Astrocyte of the hippocampus (primary cell): ENCODE data around the gene SERPINA5.
"Not testable (repeated sequence)": the region's sequence is repeated elsewhere in the genome, so short reads cannot be mapped to it uniquely, and the experiment has no call there.

Source experiments
- DNase-seq: peaks from one replicate; pipeline ENCODE4 v3.0.0; 2011; ENCODE audit warnings: low read depth, low spot score

SERPINA5 gene

DNA sequence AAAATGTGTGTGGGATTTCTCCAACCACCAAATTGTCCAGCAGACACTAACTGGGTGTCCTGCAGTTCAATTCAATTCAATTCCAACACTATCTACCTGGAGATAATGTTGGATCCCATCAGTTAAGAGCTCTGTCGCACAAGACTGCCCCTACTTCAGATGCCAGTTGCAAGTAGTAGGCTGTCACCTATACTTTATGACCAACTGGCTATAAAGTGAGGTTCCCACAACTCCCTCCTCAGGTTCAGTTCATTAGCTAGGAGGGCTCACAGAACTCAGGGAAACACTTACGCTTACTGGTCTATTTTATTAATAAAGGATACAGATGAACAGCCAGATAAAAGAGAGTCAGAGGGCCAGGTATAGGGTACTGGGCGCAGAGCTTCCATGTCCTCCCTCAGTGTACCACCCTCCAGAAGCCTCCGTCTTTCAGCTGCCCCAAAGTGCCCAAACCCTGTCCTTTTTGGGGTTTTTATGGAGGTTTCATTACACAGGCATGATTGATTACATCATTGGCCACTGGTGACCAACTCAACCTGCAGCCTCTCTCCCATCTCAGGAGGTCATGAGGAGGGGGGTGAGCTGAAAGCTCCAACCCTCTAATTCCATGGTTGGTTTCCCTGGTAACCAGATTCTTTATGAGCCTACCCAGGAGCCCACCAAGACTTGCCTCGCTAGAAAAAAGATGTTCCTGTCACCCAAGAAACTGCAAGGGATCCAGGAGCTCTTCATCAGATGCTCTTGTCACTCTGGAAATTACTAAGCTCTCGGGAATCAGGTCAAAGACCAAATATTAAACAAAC is 7.5 kb upstream of the SERPINA5 start:
- DNase-seq: no peak

- no peak for DNase-seq
Measured at GRCh38 chr14:94574336-94574735, 6.9 kb upstream of the SERPINA5 start.

DNA sequence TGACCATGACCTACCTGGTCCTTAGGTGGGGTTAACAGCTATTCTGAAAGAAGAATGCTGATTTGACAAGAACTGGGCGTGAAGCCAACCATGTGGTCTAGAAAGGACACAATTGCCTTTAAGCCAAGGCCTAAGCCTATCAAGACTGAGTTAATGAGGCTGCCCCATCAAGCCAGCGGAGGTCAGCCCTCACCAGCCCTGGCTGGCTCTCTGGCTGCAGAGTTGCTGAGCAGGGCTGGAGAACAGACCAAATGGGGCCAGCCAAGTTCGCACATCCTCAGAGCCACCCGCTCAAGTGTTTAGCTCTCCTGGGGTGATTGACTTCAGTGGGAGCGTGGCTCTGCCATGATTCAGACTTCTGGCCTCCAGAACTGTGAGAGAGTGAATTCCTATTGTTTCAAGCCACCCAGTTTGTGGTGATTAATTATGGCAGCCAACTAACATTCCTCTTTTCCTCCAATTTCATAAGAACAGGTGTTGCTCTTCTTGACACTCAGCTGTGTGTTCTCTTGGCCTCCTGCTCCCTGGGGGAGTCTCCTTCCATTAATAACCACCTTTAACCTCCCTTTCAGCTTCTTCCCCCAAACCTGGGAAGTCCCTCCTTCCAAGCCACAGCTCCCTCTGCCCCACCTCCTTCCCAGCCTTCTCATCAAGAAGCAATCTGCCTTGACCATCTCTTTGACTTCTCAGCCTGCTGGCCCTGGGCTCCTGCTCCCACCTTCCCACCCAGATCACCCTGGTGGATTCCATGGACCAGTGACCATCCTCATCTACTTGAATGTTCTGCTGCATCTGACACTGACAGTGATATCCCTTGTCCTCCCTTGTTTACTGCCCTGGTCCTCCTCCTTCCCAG is 5.3 kb upstream of the SERPINA5 start:
- DNase-seq: peak; percentile 84

DNA sequence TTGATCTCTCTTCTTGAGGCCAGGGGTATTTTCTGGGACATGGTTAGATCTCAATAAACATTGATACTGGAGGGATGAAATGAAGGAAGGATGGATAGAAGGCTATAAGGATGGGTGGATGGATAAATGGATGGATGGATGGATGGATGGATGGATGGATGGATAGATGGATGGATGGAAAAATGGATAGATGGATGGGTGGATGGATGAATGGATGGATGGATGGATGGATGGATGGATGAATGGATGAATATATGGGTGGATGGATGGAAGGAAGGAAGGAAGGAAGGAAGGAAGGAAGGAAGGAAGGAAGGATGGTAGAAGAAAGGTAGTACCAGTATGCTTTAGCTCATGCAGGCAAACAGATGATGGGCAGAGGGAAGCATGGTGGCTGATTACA is 3.8 kb upstream of the SERPINA5 start:
- DNase-seq: not testable (repeated sequence)

DNA sequence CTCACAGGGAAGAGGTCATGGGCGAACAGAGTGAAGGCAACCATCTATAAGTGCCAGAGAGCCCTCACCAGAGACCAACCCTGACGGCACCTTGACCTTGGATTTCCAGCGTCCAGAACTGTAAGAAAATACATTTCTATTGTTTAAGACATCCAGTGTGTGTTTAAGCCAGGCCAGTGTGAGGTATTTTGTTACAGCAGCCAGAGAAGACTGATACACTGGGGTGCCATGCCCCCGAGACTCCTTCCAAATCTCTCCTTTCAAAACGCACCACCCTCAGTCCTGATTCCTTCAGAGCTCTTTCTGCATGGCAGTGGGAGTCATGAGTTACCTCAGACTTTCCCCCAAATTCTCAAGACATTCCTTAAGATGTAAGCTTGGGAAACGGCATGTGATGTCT is 2.5 kb upstream of the SERPINA5 start:
- DNase-seq: no peak

GRCh38 chr14:94582199-94582750 is 1.0 kb downstream of the SERPINA5 start:
- no peak for DNase-seq

GRCh38 chr14:94582851-94583250 is 1.6 kb downstream of the SERPINA5 start:
- no peak for DNase-seq

GRCh38 chr14:94583557-94583956 is 2.3 kb downstream of the SERPINA5 start:
- no peak for DNase-seq

DNA sequence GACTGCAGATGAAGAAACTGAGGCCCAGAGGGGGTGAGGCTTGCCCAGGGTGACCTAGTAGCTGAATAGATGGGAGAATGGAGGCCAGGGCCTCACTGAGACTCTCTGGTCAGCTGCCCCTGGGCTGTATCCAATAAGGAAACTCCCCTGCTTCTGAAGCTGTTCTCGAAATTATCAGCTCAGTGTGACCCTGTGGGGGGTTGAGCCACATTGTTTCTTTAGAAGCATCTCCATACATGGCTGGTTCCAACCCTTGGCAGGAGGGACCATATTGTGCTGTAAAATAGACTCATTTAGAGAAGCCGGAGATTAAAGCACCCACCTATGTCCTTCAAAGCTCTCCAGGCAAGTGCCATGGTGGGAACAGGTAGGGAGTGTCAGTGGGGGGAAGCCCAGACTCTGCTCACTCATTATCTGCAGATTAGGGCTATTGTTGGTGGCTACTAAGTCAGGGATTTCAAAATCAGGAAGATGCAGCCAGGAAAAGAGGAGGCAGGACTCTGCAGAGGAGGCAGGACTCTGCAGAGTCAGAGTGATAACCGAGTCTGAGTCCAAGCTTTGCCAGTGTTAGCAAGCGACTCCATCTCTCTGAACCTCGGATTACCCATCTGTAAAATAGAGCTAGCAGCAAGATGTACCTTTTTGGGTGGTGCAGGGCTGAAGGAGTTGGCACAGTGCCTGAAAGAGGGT is 3.5 kb downstream of the SERPINA5 start:
- no peak for DNase-seq

- DNase-seq: no peak
Measured at GRCh38 chr14:94586635-94587034, 5.4 kb downstream of the SERPINA5 start.

GRCh38 chr14:94588311-94588710 is 7.1 kb downstream of the SERPINA5 start:
- no peak for DNase-seq

DNA sequence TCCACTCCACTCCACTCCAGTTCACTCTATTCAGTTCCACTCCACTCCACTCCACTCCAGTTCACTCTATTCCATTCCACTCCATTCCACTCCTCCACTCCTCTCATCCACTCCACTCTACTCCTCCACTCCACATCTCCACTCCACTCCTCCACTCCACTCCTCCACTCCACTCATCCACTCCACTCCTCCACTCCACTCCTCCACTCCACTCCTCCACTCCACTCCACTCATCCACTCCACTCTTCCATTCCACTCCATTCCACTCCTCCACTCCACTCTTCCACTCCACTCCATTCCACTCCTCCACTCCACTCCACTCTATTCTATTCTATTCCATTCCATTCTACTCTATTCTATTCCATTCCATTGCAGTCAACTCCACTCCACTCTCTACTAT is 9.8 kb downstream of the SERPINA5 start:
- DNase-seq: no peak

DNA sequence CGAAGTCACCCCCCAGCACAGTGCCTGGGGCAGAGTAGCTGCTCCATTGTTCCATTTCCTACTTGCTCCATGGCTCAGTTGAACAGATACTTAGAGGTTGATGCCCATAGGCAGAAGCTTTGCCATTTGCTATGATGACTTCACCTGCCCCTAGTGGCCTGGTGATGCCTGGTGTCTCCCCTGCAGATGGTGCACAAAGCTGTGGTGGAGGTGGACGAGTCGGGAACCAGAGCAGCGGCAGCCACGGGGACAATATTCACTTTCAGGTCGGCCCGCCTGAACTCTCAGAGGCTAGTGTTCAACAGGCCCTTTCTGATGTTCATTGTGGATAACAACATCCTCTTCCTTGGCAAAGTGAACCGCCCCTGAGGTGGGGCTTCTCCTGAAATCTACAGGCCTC is 10.6 kb downstream of the SERPINA5 start:
- DNase-seq: no peak

GRCh38 chr14:94592457-94592856 is 11.2 kb downstream of the SERPINA5 start:
- DNase-seq: no peak

DNA sequence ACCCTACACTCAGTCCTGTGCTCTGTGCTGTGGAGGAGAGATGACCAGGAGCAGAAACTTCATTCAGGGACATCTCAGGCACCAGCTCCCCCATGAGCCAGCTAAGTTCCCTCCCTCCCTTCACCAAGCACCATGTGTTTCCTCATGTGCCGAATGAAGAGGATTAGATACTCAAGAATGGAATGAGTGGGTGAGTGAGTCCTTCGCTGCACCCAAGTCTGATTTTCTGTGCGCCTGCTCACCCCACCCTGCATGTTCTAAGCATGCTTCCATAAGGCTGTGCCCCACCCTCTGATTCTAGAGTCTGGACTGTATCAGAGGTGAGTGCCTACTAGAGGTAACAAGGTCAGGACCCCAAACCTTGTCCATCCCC is 12.1 kb downstream of the SERPINA5 start:
- no peak for DNase-seq

DNA sequence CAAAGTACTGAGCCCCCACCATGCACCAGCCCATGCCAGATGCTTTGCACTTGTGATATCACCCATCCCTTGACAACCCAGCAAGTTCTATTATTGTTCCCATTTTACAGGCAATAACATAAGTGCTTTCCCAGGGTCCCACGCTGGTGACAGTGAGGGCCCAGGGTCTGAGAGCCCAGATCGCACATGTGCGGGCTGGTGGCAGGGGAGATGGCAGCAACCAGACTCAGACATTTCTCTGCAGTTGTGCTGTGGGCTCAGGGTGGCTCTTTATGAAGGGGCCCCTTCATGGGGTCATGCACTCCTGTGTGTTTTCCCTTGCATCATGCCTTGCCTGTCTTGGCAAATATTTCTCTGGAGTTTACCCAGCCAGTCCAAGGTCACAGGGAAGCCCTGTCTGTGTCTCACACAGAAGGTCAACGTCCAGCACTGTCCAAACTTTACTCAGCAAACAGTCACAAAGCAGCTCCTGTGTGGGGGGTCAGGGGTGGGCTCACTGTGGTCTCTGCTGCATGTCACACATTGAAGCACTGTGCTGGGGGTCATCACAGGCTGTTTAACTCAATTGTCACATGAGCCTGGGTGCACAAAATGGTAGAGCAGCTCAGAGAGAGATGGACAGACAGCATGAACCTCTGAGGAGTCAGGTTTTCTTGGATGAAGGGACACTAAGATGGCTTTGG is 12.7 kb downstream of the SERPINA5 start:
- DNase-seq: no peak

GRCh38 chr14:94594441-94594840 is 13.2 kb downstream of the SERPINA5 start:
- DNase-seq: no peak

- no peak for DNase-seq
Measured at GRCh38 chr14:94595912-94596311, 14.7 kb downstream of the SERPINA5 start.

DNA sequence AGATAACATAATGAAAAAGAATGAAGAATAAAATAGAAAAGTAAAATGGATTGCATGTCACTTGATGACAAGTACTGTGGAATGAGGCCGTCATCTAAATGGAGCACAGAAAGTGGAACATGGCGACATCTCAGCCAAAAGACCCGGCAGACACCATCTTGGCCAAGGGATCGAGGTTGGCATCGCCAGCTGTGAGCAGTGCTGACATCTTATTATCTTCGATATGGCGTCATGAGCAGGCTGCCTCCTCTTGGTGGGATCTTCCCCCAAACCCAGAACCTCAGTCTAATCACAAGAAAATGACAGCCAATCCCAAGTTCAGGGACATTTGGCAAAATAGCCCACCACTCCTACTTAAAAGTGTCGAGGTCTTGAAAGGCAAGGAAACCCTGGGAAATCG is 15.1 kb downstream of the SERPINA5 start:
- DNase-seq: no peak

DNA sequence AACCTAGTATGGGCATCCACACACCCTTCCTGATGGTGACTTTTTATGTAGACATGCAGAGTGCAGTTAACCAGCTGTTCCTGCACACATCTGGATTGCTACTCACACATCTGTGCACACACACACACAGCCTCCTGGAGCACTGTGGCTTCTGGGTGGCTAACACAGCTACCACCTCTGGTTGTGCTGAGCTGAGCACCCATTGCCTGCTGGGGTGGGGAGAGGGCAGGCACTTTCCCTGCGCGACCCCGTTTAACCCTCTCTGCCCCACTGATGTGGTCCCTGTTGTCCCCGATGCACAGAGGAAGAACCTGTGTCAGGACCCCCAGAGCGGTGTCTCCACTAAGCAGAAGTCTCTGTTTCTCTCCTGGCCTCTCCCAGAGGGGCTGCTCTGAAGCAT is 16.6 kb downstream of the SERPINA5 start:
- DNase-seq: no peak

GRCh38 chr14:94598506-94598815 is 17.2 kb downstream of the SERPINA5 start:
- no peak for DNase-seq
